Subcutaneous adipose tissue (tissue), 4 donors: ENCODE data around the gene CSF1R. TPM values are rescaled to one million over a fixed set of nuclear protein-coding genes. Genes with fewer than 3 reads are reported as not detected.

Source experiments
- CTCF ChIP-seq: fragments of 450-650 bp; IDR thresholded peaks from one replicate; pipeline ENCODE4 v1.5.1; 2016; ENCODE audit warnings: low read depth, mild to moderate bottlenecking, control low read depth, antibody characterized with exemption, moderate library complexity
- total RNA-seq, 4 donors: library from RNA; depleted of rRNA; stranded (reverse); fragments of >200 nt; gene quantifications; one replicate each; pipeline ENCODE4 v1.1.0, GENCODE V29; 2016

Gene CSF1R
- total RNA-seq, 4 donors from 2014 or later, result 35.2 to 152 (median 79.7) TPM

GRCh38 chr5:150042459-150042858, 43.9 kb downstream of the CSF1R start:
- TF ChIP-seq CTCF, result no peak

- TF ChIP-seq CTCF, result no peak
Measured at GRCh38 chr5:150038547-150038946, 47.8 kb downstream of the CSF1R start.

GRCh38 chr5:150036513-150036912, 49.8 kb downstream of the CSF1R start:
- no peak for TF ChIP-seq CTCF

- TF ChIP-seq CTCF, result no peak
Measured at GRCh38 chr5:150035139-150035895, 51.0 kb downstream of the CSF1R start.

- TF ChIP-seq CTCF, result no peak
Measured at GRCh38 chr5:150034662-150035061, 51.7 kb downstream of the CSF1R start.

GRCh38 chr5:150033334-150033733, 53.0 kb downstream of the CSF1R start:
- TF ChIP-seq CTCF, result no peak

GRCh38 chr5:150026682-150027172, 59.6 kb downstream of the CSF1R start:
- no peak for TF ChIP-seq CTCF
